ENCODE data around the gene PPIP5K1. TPM values are rescaled to one million over a fixed set of nuclear protein-coding genes. Genes with fewer than 3 reads are reported as not detected.

Gene PPIP5K1
- total and polyA plus RNA-seq, 9 of the 15 experiments (the other 6 are each of a cell fraction or from before 2014, with no cell fraction given): 2.5 to 74.6 (median 35.1) TPM

GRCh38 chr15:43513550-43513949, 76.5 kb downstream of the PPIP5K1 start (continued):
- TF ChIP-seq FOXJ2 (tag; IDR thresholded peaks at IDR 0.05): 0 out of 2 replicates have a peak, but pooled peaks have one; percentile 29

- no peaks in the 10 kb centered on the region for H3K36me3 ChIP-seq (ENCODE audit: control insufficient read depth, insufficient read depth, low read length)
- in situ Hi-C loops (cut with MboI): no loop called here
- H3K27me3 ChIP-seq (ENCODE audit: control insufficient read depth in 2 of 2, insufficient read depth in 2 of 2, low read length in 2 of 2): no peaks in the 10 kb centered on the region
- H2AFZ ChIP-seq (ENCODE audit: low read depth, low read length): peak overlapping the region; percentile 84
- CTCF ChIA-PET (ENCODE audit: low intra/inter-chr PET ratio): interaction anchor here (0.7 to 1.2 kb wide), 4 partner anchors 13 to 161 kb away, joined by 3 to 8 read pairs (median 4); partner anchors contain the start of gene ZSCAN29
- POLR2A ChIA-PET: interaction anchor here (0.9 to 9.1 kb wide), 9 partner anchors 11 to 94 kb away, joined by 3 to 63 read pairs (median 6); partner anchors contain the start of gene TP53BP1
- ATAC-seq: peak; percentile 55
- no peaks in the 10 kb centered on the region for H3K9me3 ChIP-seq (replicated peaks; ENCODE audit: control insufficient read depth, insufficient read depth, low read depth, low read length)
- H3K9me1 ChIP-seq (ENCODE audit: control insufficient read depth, insufficient read depth, low read length): no peaks in the 10 kb centered on the region
- FAIRE-seq: no peak
- peak overlapping the region; percentile 58 for H3K4me3 ChIP-seq
- peaks cover 8% of the 10 kb centered on the region; the same call in 2 of the 3 replicates for H3K79me2 ChIP-seq (ENCODE audit: control insufficient read depth, insufficient read depth, low read length)
- peak overlapping the region in 1 of 2 experiments; percentile 83; a peak in 2 of 4 replicates for H3K9ac ChIP-seq (ENCODE audit: insufficient read depth in 1 of 2, low read depth in 2 of 2, low read length in 2 of 2)
- 16% methylated on average over 39 of the region's 39 CpGs for WGBS (ENCODE audit: insufficient coverage, low coverage, missing lambda C conversion rate)
- H3K27ac ChIP-seq (ENCODE audit: extremely low read depth, low read depth, low read length): no peak overlapping the region
- DNase-seq (ENCODE audit: extremely low read depth in 1 of 4, low spot score in 3 of 4): peak in 3 of 4 experiments; percentile 25 to 74 (median 43)
- intact Hi-C loops (cut with micrococcal nuclease): loop anchor here (2.0 to 5.0 kb wide), 2 partner anchors 28 to 139 kb away; partner anchors contain the start of genes TUBGCP4 and ZSCAN29
- H3K4me2 ChIP-seq (ENCODE audit: insufficient read depth, low read length): peak overlapping the region; percentile 90
- H4K20me1 ChIP-seq (replicated peaks; ENCODE audit: control insufficient read depth, insufficient read depth, low read length): peaks cover 3% of the 10 kb centered on the region; the same call in 1 of the 2 replicates
- BruUV-seq (replicated peaks): no TSS peak
- H3K4me1 ChIP-seq (replicated peaks in 1 of 2; ENCODE audit: control insufficient read depth in 2 of 2, insufficient read depth in 2 of 2, low read length in 2 of 2): peaks cover 26 to 60% of the 10 kb centered on the region in 2 experiments
- TF ChIP-seq SNRNP70 (optimal IDR thresholded peaks at IDR 0.05; ENCODE audit: low read depth, low read length) (no peak), FOSL1 (tag; conservative IDR thresholded peaks at IDR 0.05) (no peak), TAF9B (IDR thresholded peaks at IDR 0.05; ENCODE audit: partially characterized antibody) (no peak), ARNT (IDR thresholded peaks at IDR 0.05) (no peak), JUND (IDR thresholded peaks at IDR 0.05; ENCODE audit: borderline replicate concordance, low read depth, low read length) (peak; percentile 41; the same call in 1 of the 2 replicates), JUND (tag; IDR thresholded peaks at IDR 0.05; ENCODE audit: borderline replicate concordance, low read depth, low read length) (peak; percentile 36; the same call in 1 of the 3 replicates), TBL1XR1 (IDR thresholded peaks at IDR 0.05; ENCODE audit: low read length in 2 of 2) (no peak), ZNF23 (CRISPR knock-in tag; IDR thresholded peaks at IDR 0.05) (no peak), TOE1 (IDR thresholded peaks at IDR 0.05; ENCODE audit: borderline replicate concordance) (no peak), TOE1 (CRISPR knock-in tag; IDR thresholded peaks at IDR 0.05; ENCODE audit: borderline replicate concordance, low read depth) (0 out of 2 replicates have a peak, but pooled peaks have one; percentile 72), FIP1L1 (IDR thresholded peaks at IDR 0.05; ENCODE audit: low read depth, low read length, poor library complexity, severe bottlenecking) (no peak), TRIM24 (IDR thresholded peaks at IDR 0.05) (no peak), ZNF324 (CRISPR knock-in tag; IDR thresholded peaks at IDR 0.05) (no peak), BRF1 (IDR thresholded peaks at IDR 0.05; ENCODE audit: borderline replicate concordance, extremely low read depth, insufficient read length) (no peak), ZBTB7A (IDR thresholded peaks at IDR 0.05; ENCODE audit: borderline replicate concordance, control insufficient read depth, low read depth, low read length) (no peak)
- TF ChIP-seq, protein P1, sequence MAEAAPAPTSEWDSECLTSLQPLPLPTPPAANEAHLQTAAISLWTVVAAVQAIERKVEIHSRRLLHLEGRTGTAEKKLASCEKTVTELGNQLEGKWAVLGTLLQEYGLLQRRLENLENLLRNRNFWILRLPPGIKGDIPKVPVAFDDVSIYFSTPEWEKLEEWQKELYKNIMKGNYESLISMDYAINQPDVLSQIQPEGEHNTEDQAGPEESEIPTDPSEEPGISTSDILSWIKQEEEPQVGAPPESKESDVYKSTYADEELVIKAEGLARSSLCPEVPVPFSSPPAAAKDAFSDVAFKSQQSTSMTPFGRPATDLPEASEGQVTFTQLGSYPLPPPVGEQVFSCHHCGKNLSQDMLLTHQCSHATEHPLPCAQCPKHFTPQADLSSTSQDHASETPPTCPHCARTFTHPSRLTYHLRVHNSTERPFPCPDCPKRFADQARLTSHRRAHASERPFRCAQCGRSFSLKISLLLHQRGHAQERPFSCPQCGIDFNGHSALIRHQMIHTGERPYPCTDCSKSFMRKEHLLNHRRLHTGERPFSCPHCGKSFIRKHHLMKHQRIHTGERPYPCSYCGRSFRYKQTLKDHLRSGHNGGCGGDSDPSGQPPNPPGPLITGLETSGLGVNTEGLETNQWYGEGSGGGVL (CRISPR knock-in tag; IDR thresholded peaks at IDR 0.05): no peak
Observed at GRCh38 chr15:43511012-43511885, 78.8 kb downstream of the PPIP5K1 start.

All from K562 (cell line).